Skeletal muscle cell (primary cell): ENCODE results near the gene HAUS1.
A peak's percentile ranks its signal among the peaks of the same experiment; 100 is the strongest.
"Not testable (repeated sequence)": the region's sequence is repeated elsewhere in the genome, so short reads cannot be mapped to it uniquely, and the experiment has no call there.

Source experiments
- DNase-seq: peaks from one replicate; pipeline ENCODE4 v3.0.0-alpha.2; 2010; ENCODE audit warnings: low read depth
- H3K4me3 ChIP-seq: 2 replicates; pipeline ENCODE4 v1.5.1; 2011; ENCODE audit warnings: low read depth, mild to moderate bottlenecking, control low read depth, low read length, moderate library complexity

Gene HAUS1

DNA sequence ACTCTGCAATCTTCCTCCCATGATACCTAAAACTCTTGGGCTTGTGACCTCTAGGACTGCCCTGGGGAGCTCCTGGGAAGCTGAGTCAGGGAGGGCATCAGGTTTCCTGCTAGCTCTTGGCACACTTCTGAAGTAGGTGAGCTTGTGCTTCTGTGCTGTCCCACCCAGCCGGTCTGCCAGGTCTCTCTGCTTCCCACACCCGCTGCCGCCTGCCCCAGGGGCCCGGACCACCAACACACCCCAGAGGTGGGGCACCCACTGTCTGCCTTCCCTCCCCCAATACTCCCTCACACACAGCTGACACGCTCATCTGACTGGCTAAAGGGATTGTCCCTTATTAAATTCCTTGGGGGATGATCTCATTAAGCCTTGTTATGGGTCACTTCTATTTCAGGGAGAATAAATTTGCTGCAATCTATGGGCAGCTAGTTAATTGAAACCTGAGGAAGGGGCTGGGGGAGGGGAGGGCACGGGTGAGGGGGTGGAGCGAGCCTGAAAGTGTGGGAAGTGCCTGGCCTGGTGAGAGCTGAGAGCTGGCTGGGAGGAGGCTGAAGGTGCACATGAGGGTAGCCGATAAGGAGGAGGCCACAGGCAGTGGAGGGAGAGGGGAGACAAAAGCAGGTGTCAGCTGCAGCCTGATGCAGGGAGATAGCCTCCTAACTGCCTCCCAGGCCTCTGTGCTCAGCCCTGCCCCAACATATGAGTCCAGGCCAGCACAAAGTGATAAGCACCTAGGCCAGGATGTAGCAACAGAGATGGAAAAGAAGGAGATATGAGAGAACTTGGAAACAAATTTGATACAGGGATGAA is 48.8 kb downstream of the HAUS1 start:
- H3K4me3 ChIP-seq: no peak overlapping the region
- no peak for DNase-seq

GRCh38 chr18:46155641-46156051 is 51.5 kb downstream of the HAUS1 start:
- peak; percentile 45 for DNase-seq
- H3K4me3 ChIP-seq: no peak overlapping the region

GRCh38 chr18:46156124-46156745 is 52.0 kb downstream of the HAUS1 start:
- no peak overlapping the region for H3K4me3 ChIP-seq
- DNase-seq: no peak

GRCh38 chr18:46156843-46157242 is 52.7 kb downstream of the HAUS1 start:
- no peak overlapping the region for H3K4me3 ChIP-seq
- no peak for DNase-seq

DNA sequence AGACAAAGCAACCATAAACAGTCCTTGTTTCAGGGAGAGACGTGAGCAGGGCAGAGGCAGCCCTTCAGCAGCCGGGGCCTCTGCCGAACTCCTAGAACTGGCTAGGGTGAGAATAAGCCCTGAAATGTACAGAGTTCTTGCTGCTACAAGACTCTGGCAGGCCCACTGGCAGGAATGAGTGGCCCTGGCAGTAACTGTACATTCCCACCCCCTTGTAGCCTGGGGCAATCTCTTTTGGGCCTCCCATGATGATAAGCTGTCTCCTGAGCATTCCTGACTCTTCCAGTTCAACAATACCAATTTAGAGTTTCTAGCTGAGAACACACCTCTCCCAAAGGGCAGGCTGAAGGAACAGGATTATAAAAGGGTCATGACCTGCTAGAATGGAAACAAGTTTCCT is 54.3 kb downstream of the HAUS1 start:
- no peak overlapping the region for H3K4me3 ChIP-seq
- DNase-seq: no peak

DNA sequence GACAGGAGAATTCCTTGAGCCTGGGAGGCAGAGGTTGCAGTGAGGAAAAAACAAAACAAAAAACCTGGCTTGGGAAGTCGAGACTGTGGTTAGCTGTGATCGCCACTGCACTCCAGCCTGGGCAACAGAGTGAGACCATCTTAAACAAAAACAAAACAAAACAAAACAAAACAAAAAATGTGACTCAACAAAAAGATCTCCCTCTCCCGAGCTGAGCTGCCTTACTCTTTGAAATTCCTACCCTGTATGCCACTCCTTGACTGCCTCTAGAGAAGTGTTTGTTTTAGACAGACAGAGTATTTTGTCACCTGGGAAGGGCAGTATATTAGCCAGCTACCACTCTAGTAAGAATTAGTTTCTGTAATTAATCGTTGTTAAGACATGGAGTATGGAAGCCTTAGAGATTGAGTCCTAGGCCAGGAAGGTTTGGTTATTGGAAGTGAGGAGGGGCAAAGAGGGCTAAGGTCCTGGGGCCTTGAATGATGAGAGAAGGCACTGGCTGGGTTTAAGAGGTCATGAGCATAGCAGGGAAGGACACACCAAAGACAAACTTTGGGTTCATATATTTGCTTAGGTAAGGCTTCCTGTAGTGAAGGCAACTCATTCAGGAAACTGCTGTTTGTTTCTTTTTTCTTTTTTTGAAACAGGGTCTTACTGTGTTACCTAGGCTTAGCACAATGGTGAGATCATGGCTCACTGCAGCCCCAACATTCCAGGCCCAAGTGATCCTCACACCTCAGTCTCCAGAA is 56.0 kb downstream of the HAUS1 start:
- DNase-seq: no peak
- H3K4me3 ChIP-seq: no peak overlapping the region

- H3K4me3 ChIP-seq: not testable (repeated sequence)
Measured at GRCh38 chr18:46160840-46161239, 56.7 kb downstream of the HAUS1 start.

DNA sequence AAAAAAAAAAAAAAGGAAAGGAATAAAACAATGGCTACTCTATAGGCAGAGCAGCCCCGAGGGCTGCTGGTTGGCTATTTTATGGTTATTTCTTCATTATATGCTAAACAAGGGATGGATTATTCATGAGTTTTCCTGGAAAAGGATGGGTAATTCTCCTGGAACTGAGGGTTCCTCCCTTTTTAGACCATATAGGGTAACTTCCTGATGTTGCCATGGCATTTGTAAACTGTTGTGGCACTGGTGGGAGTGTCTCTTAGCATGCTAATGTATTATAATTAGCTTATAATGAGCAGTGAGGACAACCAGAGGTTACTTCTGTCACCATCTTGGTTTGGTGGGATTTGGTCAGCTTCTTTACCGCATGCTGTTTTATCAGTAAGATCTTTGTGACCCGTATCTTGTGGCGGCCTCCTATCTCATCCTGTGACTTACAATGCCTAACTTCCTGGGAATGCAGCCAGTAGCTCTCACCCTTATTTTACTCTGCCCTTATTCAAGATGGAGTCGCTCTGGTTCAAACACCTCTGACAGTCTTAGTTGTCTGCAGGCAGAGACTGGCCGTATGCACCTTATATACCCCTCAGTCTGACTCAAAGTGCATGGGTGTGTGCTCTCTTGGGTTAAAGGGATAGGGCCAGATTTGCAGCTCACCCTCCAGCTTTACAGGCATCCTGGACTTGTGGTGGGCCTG is 57.7 kb downstream of the HAUS1 start:
- no peak overlapping the region for H3K4me3 ChIP-seq
- DNase-seq: no peak

More at GRCh38 chr18:46160840-46161239, 56.7 kb downstream of the HAUS1 start:
- not testable (repeated sequence) for DNase-seq

GRCh38 chr18:46163091-46163490 is 58.9 kb downstream of the HAUS1 start:
- DNase-seq: no peak
- H3K4me3 ChIP-seq: no peak overlapping the region

GRCh38 chr18:46163941-46164499 is 59.8 kb downstream of the HAUS1 start:
- DNase-seq: no peak
- H3K4me3 ChIP-seq: no peak overlapping the region

GRCh38 chr18:46164502-46164901 is 60.3 kb downstream of the HAUS1 start:
- H3K4me3 ChIP-seq, DNase-seq: not testable (repeated sequence)

DNA sequence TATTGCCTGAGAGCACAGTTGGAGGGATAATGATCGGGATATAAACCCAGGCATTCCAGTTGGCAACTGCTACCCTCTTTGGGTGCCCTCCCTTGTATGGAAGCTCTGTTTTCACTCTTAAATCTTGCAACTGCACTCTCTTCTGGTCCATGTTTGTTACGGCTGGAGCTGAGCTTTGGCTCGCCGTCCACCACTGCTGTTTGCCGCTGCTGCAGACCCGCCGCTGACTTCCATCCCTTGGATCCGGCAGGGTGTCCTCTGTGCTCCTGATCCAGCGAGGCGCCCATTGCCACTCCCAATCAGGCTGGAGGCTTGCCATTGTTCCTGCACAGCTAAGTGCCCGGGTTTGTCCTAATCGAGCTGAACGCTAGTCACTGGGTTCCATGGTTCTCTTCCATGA is 60.7 kb downstream of the HAUS1 start:
- H3K4me3 ChIP-seq: no peak overlapping the region
- no peak for DNase-seq

GRCh38 chr18:46166261-46166970 is 62.2 kb downstream of the HAUS1 start:
- H3K4me3 ChIP-seq: no peak overlapping the region
- DNase-seq: no peak

GRCh38 chr18:46167971-46168370 is 63.8 kb downstream of the HAUS1 start:
- no peak overlapping the region for H3K4me3 ChIP-seq
- no peak for DNase-seq

GRCh38 chr18:46169464-46169941 is 65.3 kb downstream of the HAUS1 start:
- no peak for DNase-seq
- no peak overlapping the region for H3K4me3 ChIP-seq

DNA sequence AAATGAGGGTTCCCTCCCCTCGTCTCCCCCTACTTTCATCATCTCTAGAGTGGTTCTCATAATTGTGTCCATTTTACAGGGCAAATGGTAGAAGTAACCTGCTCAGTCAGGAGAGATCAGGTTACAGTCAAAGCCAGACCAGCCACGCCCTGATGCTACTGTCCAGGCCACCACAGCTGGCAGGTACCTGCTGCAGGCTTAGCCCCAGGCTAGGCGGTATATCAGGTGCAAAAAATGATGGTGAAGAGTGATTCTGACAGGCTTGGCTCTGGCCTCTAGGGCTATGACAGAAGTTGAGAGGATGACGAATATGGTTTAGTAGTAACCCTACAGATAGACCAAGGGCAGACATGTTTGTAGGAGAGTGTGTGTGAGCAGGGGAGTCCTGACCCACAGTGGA is 67.1 kb downstream of the HAUS1 start:
- no peak overlapping the region for H3K4me3 ChIP-seq
- DNase-seq: no peak

- peak; percentile 69 for DNase-seq
- H3K4me3 ChIP-seq: peak overlapping the region; percentile 96
Measured at GRCh38 chr18:46173393-46174341, 69.5 kb downstream of the HAUS1 start.
